HG02885 (cell line): Measurements from ENCODE around the gene SERINC2.
A peak's percentile ranks its signal among the peaks of the same experiment; 100 is the strongest.
"Not testable (repeated sequence)": the region's sequence is repeated elsewhere in the genome, so short reads cannot be mapped to it uniquely, and the experiment has no call there.

ENCODE experiments used
- ATAC-seq: cut with Tn5 transposase; IDR thresholded peaks from one replicate; pipeline ENCODE4 v1.9.1; 2021; ENCODE audit warnings: mild to moderate bottlenecking; ENCODE audit not compliant: unreplicated experiment, poor library complexity

Gene SERINC2

DNA sequence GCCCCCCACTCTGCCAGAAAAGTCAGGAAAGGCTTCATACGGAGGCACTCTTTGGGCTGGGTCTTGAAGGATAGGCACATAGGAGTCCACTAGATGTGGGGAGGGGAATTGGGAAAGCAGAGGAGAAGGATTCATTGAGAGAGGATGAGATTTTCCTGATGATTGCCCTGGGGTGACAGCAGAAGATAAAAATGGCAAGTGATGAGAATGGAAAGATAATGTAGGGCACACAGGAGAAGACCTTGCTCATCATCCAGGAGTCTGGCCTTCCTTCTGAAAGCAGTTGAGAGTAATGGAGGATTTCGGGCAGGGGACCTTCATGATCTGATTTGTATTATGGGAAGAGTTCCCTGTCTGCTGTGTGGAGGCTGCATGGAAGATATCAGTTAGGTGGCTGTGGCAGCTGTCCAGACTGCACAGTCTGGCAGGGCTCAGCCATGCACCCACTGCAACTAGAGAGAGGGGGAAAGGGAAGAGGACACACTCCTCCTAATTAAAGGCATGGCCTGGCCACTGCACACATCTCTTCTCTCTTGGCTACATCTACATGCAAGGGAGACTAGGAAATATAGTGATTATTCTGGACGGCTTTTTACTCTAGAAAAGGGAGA lies 30.5 kb upstream of the SERINC2 start:
- ATAC-seq: no peak

DNA sequence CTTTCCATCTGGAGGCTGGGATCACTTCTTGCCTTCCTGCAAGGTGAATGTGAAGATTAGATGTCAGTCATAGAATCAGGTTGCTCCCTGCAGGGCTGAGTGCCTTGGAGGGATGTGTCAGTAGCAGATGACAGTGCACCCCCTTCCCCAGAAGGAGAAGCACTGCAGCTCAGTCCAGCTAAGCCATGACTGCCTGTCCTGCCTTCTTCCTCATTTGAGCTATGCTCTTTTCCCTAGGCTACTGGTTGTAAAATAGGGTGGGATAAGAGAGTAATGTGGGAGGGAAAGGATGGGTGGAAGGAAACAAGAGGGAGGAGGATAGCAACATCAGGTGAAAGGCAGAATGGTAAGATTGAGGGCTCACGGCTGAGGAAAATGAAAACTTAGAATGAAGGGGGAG lies 29.0 kb upstream of the SERINC2 start:
- no peak for ATAC-seq

- ATAC-seq: not testable (repeated sequence)
These were observed 26.3 kb upstream of the SERINC2 start for GRCh38 chr1:31386576-31387243.

GRCh38 chr1:31387612-31388011 lies 25.4 kb upstream of the SERINC2 start:
- ATAC-seq: no peak

DNA sequence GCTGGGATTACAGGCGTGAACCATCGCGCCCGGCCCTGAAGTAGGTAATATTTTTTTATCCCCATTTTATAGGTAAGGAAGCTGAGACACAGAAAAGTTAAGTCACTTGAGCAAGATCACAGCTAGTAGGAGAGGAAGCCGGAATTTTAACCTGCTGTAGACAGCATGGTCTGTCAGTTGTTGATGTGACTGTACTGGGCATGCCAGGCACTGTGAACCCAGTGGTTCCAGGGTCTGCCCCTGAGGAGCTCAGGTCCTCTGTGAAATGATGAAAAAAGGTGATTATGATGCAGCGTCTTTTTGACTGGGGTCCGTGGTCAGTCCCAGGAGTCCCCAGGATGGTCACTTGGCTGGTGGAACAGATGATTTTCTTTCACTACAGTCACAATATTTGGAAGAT lies 23.4 kb upstream of the SERINC2 start:
- ATAC-seq: no peak

GRCh38 chr1:31390071-31390470 lies 22.9 kb upstream of the SERINC2 start:
- ATAC-seq: no peak

DNA sequence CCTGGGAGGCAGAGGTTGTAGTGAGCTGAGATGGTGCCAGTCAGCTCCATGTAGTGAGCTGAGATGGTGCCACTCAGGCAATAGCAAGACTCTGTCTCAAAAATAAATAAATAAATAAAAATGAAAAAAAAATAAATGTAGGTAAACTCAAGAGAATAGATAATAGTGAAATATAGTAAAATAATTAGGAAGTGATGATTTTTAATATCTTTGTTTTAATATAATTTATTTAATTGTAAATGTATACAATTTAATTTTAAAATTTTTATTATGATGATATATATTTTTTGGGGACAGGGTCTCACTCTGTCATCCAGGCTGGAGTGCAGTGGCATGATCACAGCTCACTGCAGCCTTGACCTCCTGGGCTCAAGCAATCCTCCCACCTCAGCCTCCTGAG lies 19.6 kb upstream of the SERINC2 start:
- ATAC-seq: no peak

- peak; percentile 74 for ATAC-seq
These were observed 18.3 kb upstream of the SERINC2 start for GRCh38 chr1:31394584-31395193.

DNA sequence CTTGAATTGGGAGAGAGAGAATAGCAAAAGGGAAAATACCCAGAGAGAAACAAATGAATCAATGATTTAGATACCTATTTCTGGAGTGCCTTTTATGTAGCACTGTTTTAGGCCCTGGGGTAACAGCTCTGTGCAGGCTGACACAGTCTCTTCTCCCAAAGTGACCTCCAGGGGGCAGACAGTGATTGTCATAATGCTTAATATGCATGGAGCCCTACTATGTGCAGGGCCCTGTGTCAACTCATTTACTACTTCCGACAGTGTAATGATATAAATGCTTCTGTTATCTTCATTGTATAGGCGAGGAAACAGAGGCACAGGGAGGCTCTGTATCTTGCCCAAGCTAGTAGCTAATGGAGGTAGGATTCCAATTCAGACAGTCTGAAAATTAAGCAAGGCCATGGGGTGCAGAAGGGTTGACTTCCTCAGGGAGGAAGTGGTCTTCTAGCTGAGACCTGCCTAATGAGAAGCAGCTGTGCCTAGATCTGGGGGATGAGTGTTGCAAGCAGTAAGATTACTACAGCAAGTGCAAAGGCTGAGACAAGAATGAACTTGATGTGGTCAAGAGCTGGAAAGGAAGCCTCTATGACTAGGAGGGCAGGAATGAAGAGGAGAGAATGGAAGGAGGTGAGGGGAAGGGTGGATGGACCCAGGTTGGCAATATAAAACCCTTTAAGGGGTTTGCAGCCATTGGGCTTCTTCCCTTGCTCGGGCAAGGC lies 16.2 kb upstream of the SERINC2 start:
- no peak for ATAC-seq

GRCh38 chr1:31397360-31398095 lies 15.5 kb upstream of the SERINC2 start:
- no peak for ATAC-seq

- no peak for ATAC-seq
These were observed 14.8 kb upstream of the SERINC2 start for GRCh38 chr1:31398246-31398645.

DNA sequence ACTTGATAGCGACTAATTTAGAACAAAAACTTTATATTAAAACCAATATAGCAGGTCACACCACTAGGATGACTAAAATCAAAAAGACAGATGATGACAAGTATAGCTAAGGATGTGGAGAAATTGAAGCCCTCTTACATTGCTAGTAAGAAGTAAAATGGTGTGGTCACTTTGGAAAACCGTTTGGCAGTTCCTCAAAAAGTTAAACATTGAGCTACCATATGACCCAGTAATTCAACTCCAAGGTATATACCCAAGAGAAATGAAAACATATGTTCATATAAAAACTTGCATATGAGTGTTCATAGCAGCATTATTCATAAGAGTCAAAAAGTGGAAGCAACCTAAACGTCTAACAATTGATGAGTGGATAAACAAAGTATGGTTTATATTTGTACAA lies 13.0 kb upstream of the SERINC2 start:
- no peak for ATAC-seq

- ATAC-seq: no peak
These were observed 12.6 kb upstream of the SERINC2 start for GRCh38 chr1:31400393-31400792.

DNA sequence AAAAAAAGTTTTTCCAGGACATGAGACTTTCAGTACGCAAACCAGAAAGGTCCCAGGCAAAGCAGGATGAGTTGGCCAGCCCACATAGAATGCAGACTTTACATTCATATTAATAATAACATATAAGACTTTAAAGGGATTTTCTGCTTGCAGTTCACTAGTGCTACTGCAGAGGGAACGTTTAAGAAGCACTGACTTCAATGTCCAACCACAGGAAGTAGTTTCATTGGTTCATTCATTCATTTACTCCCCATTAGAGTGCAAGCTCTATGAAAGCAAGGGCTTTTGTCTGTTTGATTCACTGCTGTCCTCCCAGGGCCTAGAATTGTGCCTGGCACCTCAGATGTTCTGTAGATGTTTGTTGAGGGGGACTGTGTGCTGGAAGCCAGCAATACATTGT lies 11.8 kb upstream of the SERINC2 start:
- no peak for ATAC-seq

DNA sequence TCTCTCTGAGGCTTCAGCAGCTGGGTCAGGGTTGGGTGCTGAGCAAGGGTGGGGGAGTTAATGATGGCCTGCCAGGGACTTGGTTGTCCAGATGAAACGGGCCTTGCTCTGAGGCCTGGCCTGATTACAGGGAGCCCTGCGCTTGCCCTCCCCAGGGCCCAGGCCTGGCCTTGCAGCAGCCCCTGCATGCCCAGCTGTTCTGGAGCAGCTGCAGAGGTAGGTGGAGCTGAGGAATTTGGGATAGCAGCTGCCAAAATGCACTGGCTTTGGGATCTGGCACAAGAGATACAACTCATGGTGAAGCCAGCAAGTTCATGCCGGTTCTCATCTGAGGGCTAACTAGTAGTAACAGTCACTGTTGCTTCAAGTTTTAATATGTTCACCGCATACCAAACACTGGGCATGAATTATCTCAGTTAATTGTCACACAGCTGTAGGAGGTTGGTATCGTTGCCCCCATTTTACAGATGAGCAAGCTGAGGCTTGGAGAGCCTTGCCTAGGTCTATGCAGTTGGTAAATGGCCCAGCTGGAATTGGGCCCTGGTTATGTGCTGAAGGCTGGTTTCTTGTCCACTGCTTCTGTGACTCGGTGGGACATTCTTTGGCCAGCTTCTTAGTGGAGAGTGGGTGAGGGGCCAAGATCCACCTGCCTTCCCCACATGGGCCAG lies 7.3 kb upstream of the SERINC2 start:
- no peak for ATAC-seq

- no peak for ATAC-seq
These were observed 5.9 kb upstream of the SERINC2 start for GRCh38 chr1:31407029-31407626.

DNA sequence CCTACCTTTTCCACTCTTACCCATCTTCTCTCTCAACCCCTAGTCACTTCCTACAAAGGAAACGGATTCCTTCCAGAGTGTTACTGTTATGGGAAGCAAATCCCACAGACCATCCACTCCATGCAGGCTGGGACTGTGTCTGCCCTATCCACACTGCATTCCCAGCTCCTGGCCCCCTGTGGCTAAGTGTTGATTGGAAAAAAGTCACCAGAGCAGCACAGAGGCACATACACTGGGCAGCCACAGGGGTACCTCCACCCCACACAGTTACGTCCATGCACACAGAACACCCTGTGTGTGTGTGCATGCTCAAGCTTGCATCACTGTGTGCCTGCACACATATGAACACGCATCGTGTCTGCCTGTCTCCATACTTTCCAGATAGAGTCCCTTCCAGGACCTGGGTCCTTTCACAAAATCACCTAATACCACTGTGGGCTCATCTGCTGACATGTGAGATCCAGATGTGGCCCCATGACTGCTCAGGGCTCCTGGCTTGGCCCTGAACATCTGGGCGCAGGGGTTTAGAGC lies 4.2 kb upstream of the SERINC2 start:
- ATAC-seq: no peak

GRCh38 chr1:31409946-31410858 lies 2.8 kb upstream of the SERINC2 start:
- ATAC-seq: no peak
